ENCODE measurements around the gene DCAF11. TPM values are rescaled to one million over a fixed set of nuclear protein-coding genes. Genes with fewer than 3 reads are reported as not detected.

Gene DCAF11
- total and polyA plus RNA-seq, 2 donors (not counting 1 experiment from before 2014, with no cell fraction given): 64.5 to 96.3 TPM

GRCh38 chr14:24072436-24072835 is 42.1 kb upstream of the DCAF11 start:
- H3K27me3 Mint-ChIP-seq: peaks cover 4% of the 10 kb centered on the region
- ATAC-seq (ENCODE audit: low read depth): no peak
- 87% methylated on average over 6 of the region's 7 CpGs for WGBS (ENCODE audit: insufficient coverage)
- H3K9ac ChIP-seq (ENCODE audit: low read length): no peak overlapping the region
- H3K4me2 ChIP-seq (replicated peaks; ENCODE audit: low read depth, low read length, poor library complexity, severe bottlenecking): no peak overlapping the region
- no peaks in the 10 kb centered on the region for H3K9me3 Mint-ChIP-seq (ENCODE audit: insufficient read depth)
- H3K27me3 ChIP-seq (replicated peaks in 1 of 4; ENCODE audit: control extremely low read depth in 1 of 4, control insufficient read depth in 3 of 4, insufficient read depth in 4 of 4, low read length in 3 of 4): peaks cover 0 to 4% (median 0%) of the 10 kb centered on the region in 4 experiments
- no peak overlapping the region for H3K4me3 Mint-ChIP-seq
- H4K20me1 ChIP-seq (ENCODE audit: control insufficient read depth, insufficient read depth, low read length, poor library complexity, severe bottlenecking): no peaks in the 10 kb centered on the region
- POLR2A ChIA-PET: no interaction called here
- CTCF ChIA-PET: interaction anchor here (0.8 to 1.4 kb wide), 3 partner anchors 14 to 36 kb away, joined by 3 to 9 read pairs (median 3); no protein-coding TSS in a partner anchor
- H3K27ac Mint-ChIP-seq: no peak overlapping the region
- H2AFZ ChIP-seq (ENCODE audit: insufficient read depth, low read depth, low read length, poor library complexity, severe bottlenecking): no peak overlapping the region
- H3K4me1 Mint-ChIP-seq: peaks cover 22% of the 10 kb centered on the region
- no peaks in the 10 kb centered on the region for H3K9me3 ChIP-seq (ENCODE audit: control extremely low read depth in 1 of 3, control insufficient read depth in 2 of 3, insufficient read depth in 1 of 3, low read length in 2 of 3)
- H3K27ac ChIP-seq (ENCODE audit: low read length in 2 of 2): no peak overlapping the region
- H3K36me3 ChIP-seq (replicated peaks in 1 of 2; ENCODE audit: control extremely low read depth in 1 of 2, control insufficient read depth in 1 of 2, extremely low read depth in 1 of 2, insufficient read depth in 2 of 2, low read length in 1 of 2): no peaks in the 10 kb centered on the region
- DNase-seq: no peak
- TF ChIP-seq CTCF (IDR thresholded peaks at IDR 0.05): no peak
- TF ChIP-seq EZH2 (IDR thresholded peaks at IDR 0.05; ENCODE audit: borderline replicate concordance, insufficient read depth, low read depth, low read length, poor library complexity, severe bottlenecking): no peak
- H3K4me1 ChIP-seq (ENCODE audit: control insufficient read depth in 2 of 2, insufficient read depth in 2 of 2, low read length in 2 of 2): peaks cover 13 to 17% of the 10 kb centered on the region in 2 donors
- H3K4me3 ChIP-seq (ENCODE audit: control extremely low read depth in 1 of 5, extremely low read depth in 1 of 5, insufficient read depth in 1 of 5, low read depth in 2 of 5, low read length in 4 of 5): no peak overlapping the region
- intact Hi-C loops (cut with micrococcal nuclease): no loop called here
- peaks cover 5% of the 10 kb centered on the region for H3K79me2 ChIP-seq (ENCODE audit: control insufficient read depth, insufficient read depth, low read length)

- Histone ChIP-seq H3K4me1 (ENCODE audit: control insufficient read depth in 2 of 2, insufficient read depth in 2 of 2, low read length in 2 of 2) (peaks cover 13 to 17% of the 10 kb centered on the region in 2 donors), H3K9me3 (ENCODE audit: control extremely low read depth in 1 of 3, control insufficient read depth in 2 of 3, insufficient read depth in 1 of 3, low read length in 2 of 3) (no peaks in the 10 kb centered on the region), H4K20me1 (ENCODE audit: control insufficient read depth, insufficient read depth, low read length, poor library complexity, severe bottlenecking) (no peaks in the 10 kb centered on the region), H3K27ac (ENCODE audit: low read length in 2 of 2) (no peak overlapping the region), H3K9ac (ENCODE audit: low read length) (no peak overlapping the region), H3K36me3 (replicated peaks in 1 of 2; ENCODE audit: control extremely low read depth in 1 of 2, control insufficient read depth in 1 of 2, extremely low read depth in 1 of 2, insufficient read depth in 2 of 2, low read length in 1 of 2) (no peaks in the 10 kb centered on the region), H3K27me3 (replicated peaks in 1 of 4; ENCODE audit: control extremely low read depth in 1 of 4, control insufficient read depth in 3 of 4, insufficient read depth in 4 of 4, low read length in 3 of 4) (peaks cover 0 to 4% (median 0%) of the 10 kb centered on the region in 4 experiments), H3K4me3 (ENCODE audit: control extremely low read depth in 1 of 5, extremely low read depth in 1 of 5, insufficient read depth in 1 of 5, low read depth in 2 of 5, low read length in 4 of 5) (no peak overlapping the region), H3K4me2 (replicated peaks; ENCODE audit: low read depth, low read length, poor library complexity, severe bottlenecking) (no peak overlapping the region), H2AFZ (ENCODE audit: insufficient read depth, low read depth, low read length, poor library complexity, severe bottlenecking) (no peak overlapping the region), H3K79me2 (ENCODE audit: control insufficient read depth, insufficient read depth, low read length) (peaks cover 9% of the 10 kb centered on the region)
- TF ChIP-seq EZH2 (IDR thresholded peaks at IDR 0.05; ENCODE audit: borderline replicate concordance, insufficient read depth, low read depth, low read length, poor library complexity, severe bottlenecking): no peak
- no peak for TF ChIP-seq CTCF (IDR thresholded peaks at IDR 0.05)
- no peak for DNase-seq
- Mint-ChIP-seq H3K4me1 (peaks cover 22% of the 10 kb centered on the region), H3K27me3 (peaks cover 4% of the 10 kb centered on the region), H3K9me3 (ENCODE audit: insufficient read depth) (no peaks in the 10 kb centered on the region), H3K4me3 (no peak overlapping the region), H3K27ac (no peak overlapping the region)
- intact Hi-C loops (cut with micrococcal nuclease): no loop called here
- 92% methylated on average over 23 of the region's 26 CpGs for WGBS (ENCODE audit: insufficient coverage)
- CTCF ChIA-PET: interaction anchor here (0.8 to 3.8 kb wide), 4 partner anchors 15 to 36 kb away, joined by 3 to 13 read pairs (median 6); no protein-coding TSS in a partner anchor
- POLR2A ChIA-PET: no interaction called here
- no peak for ATAC-seq (ENCODE audit: low read depth)
Measured at GRCh38 chr14:24072881-24073877, 41.4 kb upstream of the DCAF11 start.
